Fibroblast of lung (primary cell): ENCODE data around the gene KMO.

Experiments
- CTCF ChIP-seq, 2 donors: IDR thresholded peaks in 1 of 2; conservative IDR thresholded peaks in 1 of 2; 1 replicate in 1 of 2; 2 replicates in 1 of 2; pipeline ENCODE4 v1.5.1; 2011 to 2012; ENCODE audit warnings: low read length in 2 of 2, control low read depth in 1 of 2, inconsistent platforms in 1 of 2, low read depth in 1 of 2, mild to moderate bottlenecking in 1 of 2
- EZH2 ChIP-seq: IDR thresholded peaks from 2 replicates; pipeline ENCODE4 v1.5.1; 2012; ENCODE audit warnings: low read length, control low read depth, mild to moderate bottlenecking; ENCODE audit errors: missing control alignments

GRCh38 chr1:241586905-241587512 is 54.8 kb downstream of the KMO start:
- TF ChIP-seq CTCF (conservative IDR thresholded peaks at IDR 0.05 in 1 of 2, IDR thresholded peaks at IDR 0.05 in 1 of 2; ENCODE audit: low read depth in 1 of 2, low read length in 2 of 2) (no peak), EZH2 (no peak)
